ENCODE data around the gene SESTD1.

SESTD1 gene

GRCh38 chr2:179264368-179265081 is at the start of gene SESTD1:
Gene SESTD1, minus strand, starts transcription at chr2:179264832. Its CDS starts 72,991 bp downstream, at chr2:179191841.
- peak; percentile 31 for DNase-seq

- no peak for DNase-seq
Measured at GRCh38 chr2:179313057-179313456, 48.4 kb upstream of the SESTD1 start.

- DNase-seq, result no peak
Measured at GRCh38 chr2:179311101-179311500, 46.5 kb upstream of the SESTD1 start.

GRCh38 chr2:179307616-179308371 is 43.2 kb upstream of the SESTD1 start:
- no peak for DNase-seq

- DNase-seq, result no peak
Measured at GRCh38 chr2:179305125-179305524, 40.5 kb upstream of the SESTD1 start.

- no peak for DNase-seq
Measured at GRCh38 chr2:179304424-179304823, 39.8 kb upstream of the SESTD1 start.

- no peak for DNase-seq
Measured at GRCh38 chr2:179302764-179303571, 38.3 kb upstream of the SESTD1 start.

GRCh38 chr2:179302149-179302548 is 37.5 kb upstream of the SESTD1 start:
- DNase-seq, result no peak

GRCh38 chr2:179298666-179299065 is 34.0 kb upstream of the SESTD1 start:
- peak; percentile 25 for DNase-seq

GRCh38 chr2:179297927-179298326 is 33.3 kb upstream of the SESTD1 start:
- no peak for DNase-seq

GRCh38 chr2:179290329-179290728 is 25.7 kb upstream of the SESTD1 start:
- no peak for DNase-seq

GRCh38 chr2:179285060-179285459 is 20.4 kb upstream of the SESTD1 start:
- DNase-seq, result no peak

GRCh38 chr2:179277429-179278196 is 13.0 kb upstream of the SESTD1 start:
- no peak for DNase-seq

- DNase-seq, result no peak
Measured at GRCh38 chr2:179275253-179276012, 10.8 kb upstream of the SESTD1 start.

GRCh38 chr2:179274749-179275148 is 10.1 kb upstream of the SESTD1 start:
- DNase-seq, result no peak

- DNase-seq, result no peak
Measured at GRCh38 chr2:179273461-179273962, 8.9 kb upstream of the SESTD1 start.

- DNase-seq, result peak; percentile 16
Measured at GRCh38 chr2:179272406-179273192, 8.0 kb upstream of the SESTD1 start.

GRCh38 chr2:179270689-179271088 is 6.1 kb upstream of the SESTD1 start:
- no peak for DNase-seq

- DNase-seq, result no peak
Measured at GRCh38 chr2:179268277-179268925, 3.8 kb upstream of the SESTD1 start.

GRCh38 chr2:179266271-179266670 is 1.6 kb upstream of the SESTD1 start:
- no peak for DNase-seq

Data from NCI-H1105 treated with DMSO at 0.1 percent for 48 hours (cell line).